Ecto neural progenitor cell (in vitro differentiated cells): ENCODE results near the gene PER2.
"Not testable (repeated sequence)": the region's sequence is repeated elsewhere in the genome, so short reads cannot be mapped to it uniquely, and the experiment has no call there.

Source experiments
- DNase-seq: peaks from one replicate; pipeline ENCODE4 v3.0.0-alpha.2; 2018; ENCODE audit warnings: low spot score

The PER2 gene

GRCh38 chr2:238288650-238289573 lies 502 bp upstream of the PER2 start:
- DNase-seq: peak; percentile 98

GRCh38 chr2:238286987-238287736 lies 1.2 kb downstream of the PER2 start:
- DNase-seq: no peak

GRCh38 chr2:238286551-238286950 lies 1.9 kb downstream of the PER2 start:
- DNase-seq: no peak

GRCh38 chr2:238286095-238286494 lies 2.3 kb downstream of the PER2 start:
- no peak for DNase-seq

GRCh38 chr2:238285653-238286082 lies 2.7 kb downstream of the PER2 start:
- DNase-seq: peak; percentile 76

GRCh38 chr2:238284802-238285515 lies 3.5 kb downstream of the PER2 start:
- no peak for DNase-seq

- DNase-seq: no peak
Measured at GRCh38 chr2:238282861-238283738, 5.3 kb downstream of the PER2 start.

GRCh38 chr2:238281826-238282480 lies 6.5 kb downstream of the PER2 start:
- DNase-seq: no peak

GRCh38 chr2:238280083-238280825 lies 8.2 kb downstream of the PER2 start:
- DNase-seq: no peak

- no peak for DNase-seq
Measured at GRCh38 chr2:238279324-238279682, 9.1 kb downstream of the PER2 start.

GRCh38 chr2:238278626-238279323 lies 9.6 kb downstream of the PER2 start:
- no peak for DNase-seq

- DNase-seq: no peak
Measured at GRCh38 chr2:238277695-238278094, 10.7 kb downstream of the PER2 start.

GRCh38 chr2:238274152-238274865 lies 14.1 kb downstream of the PER2 start:
- DNase-seq: no peak

GRCh38 chr2:238273433-238273832 lies 15.0 kb downstream of the PER2 start:
- not testable (repeated sequence) for DNase-seq

GRCh38 chr2:238272156-238272555 lies 16.3 kb downstream of the PER2 start:
- no peak for DNase-seq

- DNase-seq: not testable (repeated sequence)
Measured at GRCh38 chr2:238271686-238272085, 16.7 kb downstream of the PER2 start.

- no peak for DNase-seq
Measured at GRCh38 chr2:238271061-238271554, 17.3 kb downstream of the PER2 start.

- DNase-seq: no peak
Measured at GRCh38 chr2:238270606-238271005, 17.8 kb downstream of the PER2 start.

GRCh38 chr2:238269741-238270140 lies 18.7 kb downstream of the PER2 start:
- no peak for DNase-seq
